Measurements from ENCODE around the gene PLEKHA1.

Gene PLEKHA1

DNA sequence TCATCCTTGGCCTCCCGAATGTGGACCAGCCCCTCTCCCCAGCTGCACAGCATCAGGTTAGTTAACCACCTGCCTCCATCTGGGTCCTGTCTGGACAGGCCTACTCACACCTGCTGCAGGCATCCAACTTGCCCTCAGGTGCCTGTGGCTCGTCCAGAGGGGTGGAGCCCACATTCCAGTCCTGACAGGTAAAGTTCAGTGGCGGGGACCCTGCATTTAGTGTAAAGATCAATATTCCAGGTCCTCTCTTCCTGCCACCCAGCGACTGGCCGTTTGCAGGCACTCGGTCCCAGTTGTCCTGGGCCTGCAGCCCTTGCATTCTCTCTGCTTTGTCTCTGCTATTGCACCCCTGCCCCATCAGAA is 101.8 kb downstream of the PLEKHA1 start:
- FAIRE-seq (no peak), DNase-seq (ENCODE audit: insufficient read length) (no peak)
- TF ChIP-seq TAF1 (IDR thresholded peaks at IDR 0.05; ENCODE audit: borderline replicate concordance, low read depth, low read length) = no peak
- no peak for TF ChIP-seq POLR2A (IDR thresholded peaks at IDR 0.05; ENCODE audit: low read depth, low read length)
- TF ChIP-seq POLR2AphosphoS5 (IDR thresholded peaks at IDR 0.05; ENCODE audit: low read depth, low read length) = no peak

DNA sequence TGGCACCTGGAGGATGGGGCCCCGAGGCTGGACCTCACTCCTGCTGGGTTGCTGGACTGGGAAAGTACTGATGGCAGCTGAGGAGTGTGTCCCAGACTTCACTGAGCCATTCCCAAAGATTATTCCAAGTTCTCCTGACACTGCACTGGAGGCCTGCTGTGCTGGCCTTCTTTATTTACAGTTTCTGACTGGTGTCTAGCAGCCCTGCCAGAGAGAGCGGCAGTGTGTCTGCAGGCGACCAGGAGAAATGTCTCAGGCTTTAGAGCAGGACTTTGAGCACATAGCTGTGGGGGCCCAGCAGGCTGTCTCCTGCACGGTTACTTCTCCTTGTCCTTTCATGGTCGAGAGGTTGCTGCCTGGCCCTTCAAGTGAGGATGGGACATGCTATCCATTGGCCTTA is 102.9 kb downstream of the PLEKHA1 start:
- no peak for FAIRE-seq
- DNase-seq (ENCODE audit: insufficient read length) = no peak
- TF ChIP-seq POLR2A (IDR thresholded peaks at IDR 0.05; ENCODE audit: low read depth, low read length) = no peak
- no peak for TF ChIP-seq TAF1 (IDR thresholded peaks at IDR 0.05; ENCODE audit: borderline replicate concordance, low read depth, low read length)
- TF ChIP-seq POLR2AphosphoS5 (IDR thresholded peaks at IDR 0.05; ENCODE audit: low read depth, low read length) = no peak

DNA sequence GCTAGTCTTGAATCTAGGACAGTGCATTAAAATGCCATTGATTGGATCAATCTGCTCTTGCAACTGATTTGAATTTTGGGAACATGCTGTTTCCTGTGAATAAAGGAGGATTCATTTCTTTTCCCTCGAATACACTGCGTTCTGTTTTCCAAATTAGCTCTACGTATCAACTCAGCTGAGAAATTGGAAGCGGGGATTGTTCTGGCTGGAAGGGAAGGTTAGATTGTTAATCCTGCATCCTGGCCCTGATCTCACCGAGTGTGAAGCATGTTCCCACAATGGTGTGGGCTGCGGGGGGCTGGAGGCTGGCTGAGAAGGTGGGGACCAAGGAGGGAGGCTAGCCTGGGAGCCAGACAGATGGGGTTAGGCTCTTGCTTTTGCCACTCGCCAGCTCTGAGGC is 104.5 kb downstream of the PLEKHA1 start:
- FAIRE-seq = no peak
- no peak for DNase-seq (ENCODE audit: insufficient read length)
- TF ChIP-seq POLR2AphosphoS5 (IDR thresholded peaks at IDR 0.05; ENCODE audit: low read depth, low read length) (no peak), POLR2A (IDR thresholded peaks at IDR 0.05; ENCODE audit: low read depth, low read length) (no peak), TAF1 (IDR thresholded peaks at IDR 0.05; ENCODE audit: borderline replicate concordance, low read depth, low read length) (no peak)

DNA sequence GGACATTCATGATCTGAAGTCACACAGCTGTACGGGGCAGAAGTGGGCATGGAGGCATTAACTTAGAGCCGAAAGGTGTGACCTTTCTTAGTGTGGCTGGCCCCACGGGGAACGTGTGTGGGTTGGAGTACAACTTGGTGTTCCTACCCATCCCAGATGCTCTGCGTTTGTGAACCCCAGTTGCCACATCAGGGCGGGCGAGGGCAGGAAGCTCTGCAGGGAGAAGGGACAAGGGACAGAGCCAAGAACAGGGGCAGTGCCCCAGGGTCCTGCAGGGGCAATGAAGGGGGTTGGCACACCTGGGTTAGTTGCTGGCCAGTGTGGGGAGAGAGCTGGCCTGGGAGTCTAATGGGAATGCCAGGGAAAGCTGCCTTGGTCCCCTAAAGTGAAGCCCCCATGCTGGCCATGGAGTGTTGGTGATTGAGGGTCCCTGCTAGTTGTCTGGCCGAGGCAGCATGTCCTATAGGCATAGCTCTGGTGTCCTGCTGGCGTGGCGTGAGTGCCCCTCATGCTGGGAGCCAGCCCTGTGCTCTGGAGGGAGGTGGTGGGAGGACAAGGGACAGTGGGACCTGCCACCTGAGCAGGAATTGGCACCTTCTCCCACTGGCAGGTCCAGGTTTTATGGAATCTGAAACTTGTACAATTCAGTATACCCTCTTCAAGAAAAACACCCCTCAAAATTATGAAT is 105.8 kb downstream of the PLEKHA1 start:
- TF ChIP-seq POLR2A (IDR thresholded peaks at IDR 0.05; ENCODE audit: low read depth, low read length) = no peak
- TF ChIP-seq POLR2AphosphoS5 (IDR thresholded peaks at IDR 0.05; ENCODE audit: low read depth, low read length) = no peak
- no peak for TF ChIP-seq TAF1 (IDR thresholded peaks at IDR 0.05; ENCODE audit: borderline replicate concordance, low read depth, low read length)
- DNase-seq (ENCODE audit: insufficient read length) = no peak
- FAIRE-seq = no peak

DNA sequence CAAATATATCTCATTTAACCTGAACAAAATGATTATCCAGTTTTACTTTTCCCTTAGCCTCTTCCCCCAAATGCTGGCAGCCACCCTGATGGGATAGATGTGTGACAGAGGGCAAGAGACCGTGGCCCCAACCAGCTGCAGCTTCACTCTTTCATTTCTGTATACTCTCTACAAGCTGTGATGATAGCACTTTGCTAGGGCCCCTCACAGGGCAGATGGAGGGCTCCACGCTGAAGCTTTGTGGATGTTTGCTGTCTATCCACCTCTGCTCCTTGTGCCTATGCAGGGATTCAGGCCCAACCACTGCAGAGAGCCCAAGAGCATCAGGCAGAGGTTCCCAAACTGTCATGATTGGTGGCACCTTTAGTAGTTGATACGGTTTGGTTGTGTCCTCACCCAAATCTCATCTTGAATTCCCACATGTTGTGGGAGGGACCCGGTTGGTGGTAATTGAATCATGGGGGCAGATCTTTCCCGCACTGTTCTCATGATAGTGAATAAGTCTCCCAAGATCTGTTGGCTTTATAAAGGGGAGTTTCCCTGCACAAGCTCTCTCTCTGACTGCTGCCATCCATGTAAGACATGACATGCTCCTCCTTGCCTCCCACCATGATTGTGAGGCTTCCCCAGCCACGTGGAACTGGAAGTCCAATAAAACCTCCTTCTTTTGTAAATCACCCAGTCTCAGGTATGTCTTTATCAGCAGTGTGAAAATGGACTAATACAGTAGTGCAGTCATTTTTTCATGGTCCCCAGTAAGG is 107.0 kb downstream of the PLEKHA1 start:
- DNase-seq (ENCODE audit: insufficient read length) = no peak
- no peak for FAIRE-seq
- TF ChIP-seq POLR2A (IDR thresholded peaks at IDR 0.05; ENCODE audit: low read depth, low read length) = no peak
- no peak for TF ChIP-seq TAF1 (IDR thresholded peaks at IDR 0.05; ENCODE audit: borderline replicate concordance, low read depth, low read length)
- TF ChIP-seq POLR2AphosphoS5 (IDR thresholded peaks at IDR 0.05; ENCODE audit: low read depth, low read length) = no peak

Data from GM12892 (cell line).